HG03039 (cell line): ENCODE data around the gene BEND3.
"Not testable (repeated sequence)": the region's sequence is repeated elsewhere in the genome, so short reads cannot be mapped to it uniquely, and the experiment has no call there.

Experiments used
- ATAC-seq: cut with Tn5 transposase; IDR thresholded peaks from one replicate; pipeline ENCODE4 v1.9.1; 2021; ENCODE audit warnings: mild to moderate bottlenecking, moderate library complexity; ENCODE audit not compliant: unreplicated experiment

BEND3 gene

DNA sequence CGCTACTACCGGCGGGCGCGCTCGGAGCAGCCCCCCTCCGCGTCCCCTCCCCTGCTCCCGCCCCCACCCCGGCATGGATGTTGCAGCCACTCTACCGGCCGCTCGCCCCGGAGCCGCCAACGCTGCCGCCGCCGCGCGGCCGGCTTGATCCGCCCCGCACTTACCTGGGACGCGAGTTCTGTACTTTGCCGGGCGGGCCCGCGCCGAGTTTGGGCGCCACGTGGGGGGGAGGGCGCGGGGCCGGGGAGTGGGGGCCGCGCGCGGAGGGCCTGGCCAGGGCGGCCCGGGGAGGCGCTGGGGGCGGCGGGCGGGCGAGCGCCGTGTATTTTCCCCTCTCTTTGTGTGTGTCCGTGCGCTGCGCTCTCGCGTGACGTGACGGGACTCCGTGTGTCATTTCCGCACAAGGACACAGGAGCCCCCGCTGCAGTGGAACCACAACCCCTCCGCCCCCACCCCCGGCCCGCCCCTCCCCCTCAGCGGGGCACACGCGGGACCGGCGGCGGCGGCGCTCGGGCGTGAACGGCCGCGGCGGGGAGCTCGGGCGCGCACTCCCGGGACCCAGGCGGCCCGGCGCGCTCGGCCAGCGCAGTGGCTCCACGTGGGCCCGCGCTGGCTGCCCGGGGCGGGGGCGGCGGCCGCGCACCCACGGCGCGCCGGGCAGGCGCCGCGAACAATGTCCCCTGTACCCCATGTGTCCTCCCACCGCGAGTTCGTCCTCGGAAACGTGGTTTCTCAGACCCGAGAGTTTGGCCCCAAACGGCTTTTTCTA is at the start of gene BEND3:
Gene BEND3 (minus strand): TSS at position 590 of the 769 bp plus-strand sequence. CDS start 16,230 bp downstream, outside the sequence.
- ATAC-seq = peak; percentile 12

DNA sequence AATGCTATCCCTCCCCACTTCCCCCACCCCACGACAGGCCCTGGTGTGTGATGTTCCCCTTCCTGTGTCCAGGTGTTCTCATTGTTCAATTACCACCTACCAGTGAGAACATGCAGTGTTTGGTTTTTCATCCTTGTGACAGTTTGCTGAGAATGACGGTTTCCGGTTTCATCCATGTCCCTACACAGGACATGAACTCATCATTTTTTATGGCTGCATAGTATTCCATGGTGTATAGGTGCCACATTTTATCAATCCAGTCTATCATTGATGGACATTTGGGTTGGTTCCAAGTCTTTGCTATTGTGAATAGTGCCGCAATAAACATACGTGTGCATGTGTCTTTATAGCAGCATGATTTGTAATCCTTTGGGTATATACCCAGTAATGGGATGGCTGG is 49.0 kb upstream of the BEND3 start:
- ATAC-seq = not testable (repeated sequence)

DNA sequence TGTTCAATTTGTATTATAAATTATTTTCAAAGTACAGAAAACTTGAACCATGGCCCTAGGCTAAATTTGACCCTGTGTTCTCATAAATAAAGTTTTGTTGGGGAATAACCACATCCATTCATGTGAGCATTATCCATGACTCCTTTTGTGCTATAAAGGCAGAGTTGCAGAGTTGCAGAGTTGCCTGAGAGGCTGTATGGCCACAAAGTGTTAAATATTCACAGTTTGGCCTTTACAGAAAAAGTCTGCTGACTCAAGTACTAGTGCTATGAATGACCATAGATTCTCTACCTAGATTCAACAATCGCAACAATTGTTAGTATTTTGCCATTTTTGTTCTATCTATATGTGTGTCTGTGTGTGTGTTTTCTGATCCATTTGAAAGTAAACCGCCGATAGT is 46.2 kb upstream of the BEND3 start:
- ATAC-seq = no peak

DNA sequence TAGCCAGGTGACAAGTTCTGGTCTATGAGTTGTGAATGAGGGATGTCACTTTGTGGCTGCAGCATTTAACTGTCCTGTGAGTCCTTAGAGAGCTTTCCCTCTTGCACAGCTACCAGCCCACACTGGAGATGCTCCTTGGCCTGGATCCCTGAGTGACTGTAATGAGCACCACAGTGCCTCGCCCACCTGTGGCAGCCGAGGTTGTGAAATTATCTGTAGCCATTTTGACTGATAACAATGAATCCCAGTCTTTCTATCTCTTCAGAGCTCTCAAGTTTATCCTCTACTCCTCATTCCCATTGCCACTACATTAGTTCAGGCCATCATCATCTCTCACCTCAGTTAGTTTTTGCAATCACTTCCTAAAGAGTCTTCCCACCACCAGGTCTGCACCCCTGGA is 41.3 kb upstream of the BEND3 start:
- ATAC-seq = no peak

DNA sequence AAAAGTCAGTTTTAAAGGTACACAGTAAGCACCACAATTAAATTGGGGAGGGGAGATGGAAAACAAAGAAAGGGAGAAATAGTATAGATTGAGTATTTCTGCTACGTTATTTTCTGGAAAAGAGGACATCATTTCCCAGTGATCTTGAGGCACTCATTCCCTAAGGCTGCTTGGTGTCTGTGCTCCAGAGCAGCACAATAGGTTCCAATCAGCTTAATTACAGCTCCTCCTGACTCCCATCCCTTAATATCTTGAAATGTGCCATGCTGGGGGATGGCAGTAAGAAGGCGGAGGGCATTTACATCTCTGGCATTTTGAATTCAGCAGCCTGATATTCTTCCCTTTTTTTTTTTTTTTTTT is 39.5 kb upstream of the BEND3 start:
- ATAC-seq = no peak

DNA sequence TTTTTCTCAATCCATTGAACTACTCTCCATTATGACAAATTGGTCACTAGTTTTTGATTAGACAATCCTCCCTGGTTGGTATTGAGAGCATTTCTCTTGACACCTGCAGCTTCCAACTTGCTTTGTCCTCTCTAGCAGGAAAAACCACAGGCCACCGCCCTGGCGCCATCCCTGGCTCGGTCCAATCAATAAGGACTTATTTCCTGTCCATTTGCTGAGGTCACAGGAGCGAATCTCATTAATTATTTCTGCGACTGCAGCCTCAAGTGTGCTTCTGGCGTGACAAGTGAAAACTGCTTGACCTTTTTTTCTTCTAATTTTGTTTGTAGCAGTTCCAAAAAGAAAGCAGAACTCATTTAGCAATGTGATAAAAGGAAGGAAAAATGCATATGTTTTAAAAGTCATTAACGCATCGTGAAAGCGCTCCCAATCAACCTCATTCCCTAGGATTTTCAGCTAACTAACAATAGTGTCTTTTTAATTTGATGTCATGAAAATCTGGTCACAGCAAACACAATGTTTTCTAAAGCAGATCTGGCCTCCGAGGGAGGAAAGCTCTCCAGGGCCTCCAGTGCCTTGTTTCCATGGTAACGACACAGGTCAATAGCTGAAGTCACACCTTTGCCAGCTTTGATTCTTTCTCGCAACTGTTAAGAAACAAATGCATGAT is 39.0 kb upstream of the BEND3 start:
- ATAC-seq = no peak

DNA sequence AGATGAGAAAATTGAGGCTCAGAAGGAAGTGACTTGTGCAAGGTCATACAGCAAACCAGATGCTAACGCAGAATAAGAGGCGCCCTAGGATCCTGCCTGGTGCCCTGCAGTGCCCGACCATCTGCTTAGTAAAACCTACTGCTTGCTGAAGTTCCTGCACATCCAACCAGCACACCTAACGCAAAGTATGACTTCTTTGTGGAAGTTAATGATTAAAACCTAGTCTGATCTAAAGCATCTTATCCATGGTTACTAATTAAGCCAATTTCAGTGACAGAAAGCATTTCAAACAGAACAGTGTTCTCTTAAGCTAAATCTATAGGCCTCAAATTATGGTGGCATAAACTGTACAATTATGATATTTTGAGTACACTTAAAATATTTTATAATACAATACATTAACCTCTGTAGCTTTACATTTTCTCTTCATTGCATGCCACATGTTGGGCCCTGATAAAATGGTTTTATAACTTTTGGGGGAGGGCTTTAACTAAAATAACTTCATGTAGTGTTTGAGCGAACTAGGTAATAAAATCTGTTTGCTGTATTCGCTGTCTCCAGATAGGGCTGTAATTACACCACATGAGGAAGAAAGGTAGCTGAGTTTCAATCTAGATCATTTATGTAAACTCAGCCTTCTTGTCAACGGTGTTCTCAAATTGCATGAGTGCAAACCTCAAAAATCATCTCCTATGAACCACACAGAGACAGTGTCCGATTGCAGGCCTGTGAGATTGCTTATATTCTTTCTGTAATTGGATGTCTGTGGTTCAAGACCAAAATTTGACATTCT is 37.5 kb upstream of the BEND3 start:
- ATAC-seq = no peak

DNA sequence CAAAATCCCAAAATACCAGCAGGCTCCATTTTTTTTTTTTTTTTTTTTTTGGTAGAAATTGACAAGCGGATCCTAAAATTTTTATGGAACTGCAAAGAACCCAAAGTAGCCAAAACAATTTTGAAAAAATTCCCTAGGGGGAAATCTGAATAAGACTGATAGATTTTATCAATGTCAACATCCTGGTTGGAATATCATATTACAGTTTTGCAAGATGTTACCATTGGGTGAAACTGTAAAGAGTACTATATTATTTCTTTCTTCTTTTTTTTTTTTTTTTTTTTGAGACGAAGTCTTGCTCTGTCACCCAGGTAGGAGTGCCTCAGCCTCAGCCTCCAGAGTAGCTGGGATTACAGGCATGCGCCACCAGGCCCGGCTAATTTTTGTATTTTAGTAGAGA is 29.4 kb upstream of the BEND3 start:
- no peak for ATAC-seq

DNA sequence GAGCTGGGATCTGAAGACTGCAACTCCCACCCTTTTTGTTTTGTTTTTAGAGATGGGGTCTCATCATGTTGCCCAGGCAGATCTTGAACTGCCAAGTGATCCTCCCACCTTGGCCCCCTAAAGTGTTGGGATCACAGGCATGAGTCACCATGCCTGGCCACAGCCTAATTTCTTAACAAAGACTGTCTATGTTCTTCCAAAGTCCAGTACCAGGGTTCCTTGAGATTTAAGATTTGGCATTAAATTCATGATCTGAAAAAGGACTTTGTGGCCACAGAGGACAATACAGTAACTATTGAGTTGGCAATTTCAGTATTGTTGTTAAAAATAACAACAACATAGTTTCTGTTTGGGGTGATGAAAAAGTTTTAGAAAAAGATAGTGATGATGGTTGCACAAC is 28.7 kb upstream of the BEND3 start:
- no peak for ATAC-seq

DNA sequence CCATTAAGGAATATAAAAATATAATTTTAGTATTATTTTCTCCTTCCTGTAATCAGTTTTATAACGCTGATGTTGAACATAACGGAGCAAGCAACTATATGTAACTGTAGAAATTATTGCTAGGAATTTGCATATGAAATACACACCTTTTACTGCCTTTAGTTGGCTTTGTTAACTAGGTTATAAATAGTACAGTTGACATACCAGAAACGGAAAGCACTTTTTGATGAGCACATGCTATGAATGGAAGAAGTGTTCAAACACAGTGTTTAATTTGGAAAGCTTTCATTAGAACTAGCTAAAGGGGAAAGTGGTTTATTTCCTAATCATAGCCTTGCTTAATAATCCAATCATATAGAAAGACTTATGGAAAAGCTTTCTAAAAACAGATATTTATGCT is 25.3 kb upstream of the BEND3 start:
- ATAC-seq = no peak

DNA sequence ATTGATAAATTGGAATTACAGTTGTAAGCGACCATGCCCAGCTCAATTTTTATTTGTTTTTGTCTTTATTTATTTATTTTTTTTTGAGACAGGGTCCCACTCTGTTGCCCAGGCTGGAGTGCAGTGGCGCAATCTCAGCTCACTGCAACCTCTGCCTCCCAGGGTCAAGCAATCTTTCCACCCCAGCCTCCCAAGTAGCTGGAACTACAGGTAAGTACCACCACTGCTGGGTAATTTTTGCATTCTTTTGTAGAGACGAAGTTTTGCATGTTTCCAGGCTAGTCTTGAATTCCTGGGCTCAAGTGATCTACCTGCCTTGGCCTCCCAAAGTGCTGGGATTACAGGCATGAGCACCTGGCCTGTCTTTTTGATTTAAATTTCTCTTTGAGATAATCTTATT is 21.0 kb upstream of the BEND3 start:
- ATAC-seq = not testable (repeated sequence)

DNA sequence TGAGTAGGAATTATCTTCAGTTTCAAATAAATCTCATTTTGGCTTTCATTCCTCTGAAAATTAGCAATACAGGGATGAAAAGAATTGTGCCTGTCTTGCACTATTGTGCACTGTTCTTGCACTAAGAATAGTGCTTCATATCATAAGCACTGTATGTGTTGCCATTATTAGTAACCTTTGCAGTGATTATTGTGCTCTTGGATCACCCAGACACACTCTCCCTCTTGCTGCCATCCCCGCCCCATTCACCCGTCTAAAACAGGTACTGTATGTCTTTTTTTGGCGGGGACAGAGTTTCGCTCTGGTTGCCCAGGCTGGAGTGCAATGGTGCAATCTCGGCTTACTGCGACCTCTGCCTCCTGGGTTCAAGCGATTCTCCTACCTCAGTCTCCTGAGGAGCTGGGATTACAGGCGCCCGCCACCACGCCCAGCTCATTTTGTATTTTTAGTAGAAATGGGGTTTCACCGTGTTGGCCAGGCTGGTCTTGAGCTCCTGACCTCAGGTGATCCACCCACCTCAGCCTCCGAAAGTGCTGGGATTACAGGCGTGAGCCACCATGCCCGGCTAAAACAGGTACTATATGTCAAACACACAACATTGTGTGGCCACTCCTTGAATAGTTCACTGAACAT is 19.8 kb upstream of the BEND3 start:
- not testable (repeated sequence) for ATAC-seq

DNA sequence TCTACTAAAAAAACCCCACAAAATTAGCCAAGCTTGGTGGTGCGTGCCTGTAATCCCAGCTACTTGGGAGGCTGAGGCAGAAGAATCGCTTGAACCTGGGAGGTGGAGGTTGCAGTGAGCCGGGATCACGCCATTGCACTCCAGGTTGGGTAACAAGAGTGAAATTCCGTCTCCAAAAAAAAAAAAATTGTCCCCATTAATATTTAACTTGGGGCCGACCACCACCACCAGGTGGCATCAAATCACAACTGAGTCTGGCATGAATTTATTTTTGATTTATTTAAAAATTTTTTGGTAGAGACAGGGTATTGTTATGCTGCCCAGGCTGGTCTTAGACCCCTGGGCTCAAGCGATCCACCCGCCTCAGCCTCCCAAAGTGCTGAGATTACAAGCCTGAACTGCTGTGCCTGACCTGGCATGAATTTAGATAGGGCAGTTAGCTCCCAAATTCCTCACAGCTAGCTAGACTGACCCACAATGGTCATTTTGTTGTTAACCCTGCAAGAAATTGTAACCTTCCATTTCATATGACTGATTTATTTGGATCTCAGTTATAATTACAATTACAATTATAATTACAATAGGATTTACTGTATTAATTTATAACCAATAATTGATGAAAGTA is 17.1 kb upstream of the BEND3 start:
- no peak for ATAC-seq

DNA sequence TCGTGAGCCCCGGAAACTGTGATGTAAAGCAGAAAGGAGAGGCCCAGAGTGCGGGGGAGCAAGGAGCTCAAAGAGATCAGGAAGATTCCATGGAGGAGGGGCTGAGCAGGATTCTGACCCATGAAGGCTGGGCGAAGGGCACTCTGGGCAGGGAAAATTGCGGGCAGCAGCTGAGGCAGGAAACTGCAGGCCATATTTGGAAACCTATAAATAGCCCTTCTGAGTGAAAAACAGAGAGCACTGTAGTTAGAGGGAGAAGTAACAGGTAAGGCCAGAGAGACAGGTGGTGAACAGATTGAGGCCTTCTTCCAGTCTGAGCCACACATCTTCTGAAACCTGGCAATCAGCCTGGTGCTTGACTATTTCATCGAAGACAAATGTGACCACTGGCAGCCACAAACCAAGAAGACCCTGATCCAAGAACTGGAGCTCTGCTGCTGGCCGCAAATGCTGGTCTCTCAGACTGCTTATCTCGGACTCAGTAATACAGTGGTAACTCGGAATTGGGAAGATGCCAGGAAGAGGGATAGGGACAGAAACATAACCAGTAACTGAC is 14.1 kb upstream of the BEND3 start:
- ATAC-seq = no peak

DNA sequence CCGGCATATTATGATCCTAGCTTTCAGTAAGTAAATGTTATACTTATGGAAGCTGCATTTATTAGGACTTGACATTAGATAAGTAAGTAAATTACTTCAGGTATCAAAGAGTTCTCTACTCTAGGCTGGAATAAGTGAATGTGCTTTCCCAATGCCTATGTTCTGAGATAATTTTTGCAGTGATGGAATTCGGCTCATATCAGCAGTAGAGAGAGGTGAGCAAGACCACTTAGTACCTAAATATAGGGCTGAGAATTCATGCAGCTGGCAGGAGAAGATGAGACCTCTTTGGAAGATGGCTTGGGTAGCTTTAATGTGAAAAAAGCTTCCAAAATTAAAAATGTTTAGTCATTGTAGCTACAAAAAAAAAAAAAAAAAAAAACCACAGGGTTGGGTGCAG is 13.3 kb upstream of the BEND3 start:
- no peak for ATAC-seq

DNA sequence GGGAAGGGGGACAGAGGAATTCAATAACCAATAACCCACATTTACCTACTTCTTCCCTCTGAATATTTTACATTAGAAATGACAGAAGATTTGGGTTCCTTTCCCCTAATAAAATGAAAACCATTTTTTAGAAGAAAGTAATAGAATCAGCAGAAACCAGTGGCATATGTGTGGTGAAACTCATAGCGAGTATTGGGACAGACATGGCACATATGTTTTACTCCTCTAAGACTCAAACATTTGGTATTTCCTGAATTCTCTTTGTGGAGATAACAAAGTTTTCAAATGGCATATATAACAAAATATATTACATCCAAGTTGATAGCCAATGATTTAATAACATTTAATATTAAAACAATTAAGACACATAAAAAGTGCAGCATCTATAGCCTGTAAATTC is 12.9 kb upstream of the BEND3 start:
- ATAC-seq = no peak

DNA sequence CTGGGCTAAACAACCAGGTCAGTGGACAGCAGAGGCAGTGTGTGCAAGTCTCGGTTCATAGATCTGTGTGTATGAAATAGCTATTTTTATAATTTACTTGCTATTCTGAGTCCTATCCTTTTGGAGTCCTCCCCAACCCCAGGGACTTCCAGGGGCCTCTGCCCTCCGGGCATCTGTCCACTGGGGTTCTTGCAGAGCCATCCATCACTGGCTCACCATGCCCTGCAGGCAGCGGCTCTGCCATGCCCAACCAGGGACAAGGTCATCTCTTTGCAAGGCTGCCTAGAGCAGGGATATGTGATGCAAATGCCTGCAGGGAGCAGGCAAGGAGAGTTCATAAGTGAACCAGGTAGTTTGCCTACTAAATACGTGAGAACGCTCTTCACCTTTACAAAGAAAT is 10.5 kb upstream of the BEND3 start:
- no peak for ATAC-seq

DNA sequence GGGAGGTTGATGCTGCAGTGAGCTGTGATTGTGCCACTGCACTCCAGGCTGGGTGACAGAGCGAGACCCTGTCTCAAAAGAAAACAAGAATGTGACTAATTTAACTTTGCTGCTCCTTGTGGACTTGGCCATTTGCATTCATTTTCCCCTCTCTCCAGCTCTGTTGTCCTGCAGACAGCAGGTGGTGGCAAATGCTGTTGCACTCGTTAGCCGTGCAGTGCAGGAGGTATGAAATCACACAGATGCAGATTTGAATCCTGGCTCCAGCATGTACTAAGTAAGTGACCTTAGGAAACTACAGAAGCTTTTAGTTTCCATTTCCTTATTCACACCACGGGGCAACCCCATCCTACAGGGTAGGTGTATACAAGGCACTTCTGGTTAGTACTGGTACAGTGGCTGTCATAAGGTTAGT is 9.6 kb upstream of the BEND3 start:
- ATAC-seq = peak; percentile 71

DNA sequence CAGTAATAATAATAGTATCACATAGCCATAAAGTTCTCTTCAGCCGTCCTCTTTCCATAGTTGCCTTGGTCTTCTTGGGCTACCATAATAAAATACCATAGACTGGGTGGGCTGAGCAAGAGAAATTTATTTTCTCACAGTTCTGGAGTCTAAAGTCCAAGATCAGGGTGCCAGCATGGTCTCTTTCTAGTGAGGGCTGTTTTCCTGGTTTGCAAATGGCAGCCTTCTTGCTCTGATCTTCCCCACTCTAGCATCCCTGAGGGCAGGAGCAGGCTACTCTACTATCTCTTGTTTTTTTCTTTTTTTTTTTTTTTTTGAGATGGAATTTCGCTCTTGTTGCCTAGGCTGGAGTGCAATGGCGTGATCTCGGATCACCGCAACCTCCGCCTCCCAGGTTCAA is 8.2 kb upstream of the BEND3 start:
- ATAC-seq = no peak

DNA sequence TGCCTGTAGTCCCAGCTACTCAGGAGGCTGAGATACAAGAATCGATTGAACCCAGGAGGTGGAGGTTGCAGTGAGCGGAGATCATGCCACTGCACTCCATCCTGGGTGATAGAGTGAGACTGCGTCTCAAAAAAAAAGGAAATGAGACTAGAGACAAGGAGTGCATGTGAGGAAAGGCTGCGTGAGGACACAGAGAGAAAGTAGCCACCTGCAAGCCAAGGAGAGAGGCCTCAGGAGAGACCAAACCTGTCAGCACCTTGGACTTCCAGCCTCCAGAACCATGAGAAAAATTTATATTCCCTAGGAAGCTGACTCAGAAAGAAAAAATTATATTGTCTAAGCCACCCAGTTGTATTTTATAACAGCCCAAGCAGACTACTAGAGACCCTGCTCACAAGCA is 7.4 kb upstream of the BEND3 start:
- ATAC-seq = no peak
